GM19468 (cell line): ENCODE data around the gene NOSIP.

Source experiments
- ATAC-seq: cut with Tn5 transposase; IDR thresholded peaks from one replicate; pipeline ENCODE4 v1.9.1; 2021; ENCODE audit warnings: mild to moderate bottlenecking, moderate library complexity, moderate number of reproducible peaks; ENCODE audit not compliant: unreplicated experiment; ENCODE audit errors: extremely low read depth

Gene NOSIP

GRCh38 chr19:49574206-49574755, 6.1 kb downstream of the NOSIP start:
- ATAC-seq, result no peak

GRCh38 chr19:49573425-49573824, 6.9 kb downstream of the NOSIP start:
- ATAC-seq, result no peak

- no peak for ATAC-seq
Observed at GRCh38 chr19:49573009-49573408, 7.3 kb downstream of the NOSIP start.

- no peak for ATAC-seq
Observed at GRCh38 chr19:49570997-49571676, 9.2 kb downstream of the NOSIP start.

GRCh38 chr19:49570138-49570856, 10.1 kb downstream of the NOSIP start:
- ATAC-seq, result no peak

GRCh38 chr19:49567861-49568441, 12.4 kb downstream of the NOSIP start:
- ATAC-seq, result no peak

- no peak for ATAC-seq
Observed at GRCh38 chr19:49566302-49566701, 14.1 kb downstream of the NOSIP start.

GRCh38 chr19:49565261-49565660, 15.1 kb downstream of the NOSIP start:
- ATAC-seq, result no peak

- no peak for ATAC-seq
Observed at GRCh38 chr19:49564616-49565045, 15.7 kb downstream of the NOSIP start.

GRCh38 chr19:49560358-49560900, 19.9 kb downstream of the NOSIP start:
- ATAC-seq, result no peak

- no peak for ATAC-seq
Observed at GRCh38 chr19:49559928-49560327, 20.4 kb downstream of the NOSIP start.

- no peak for ATAC-seq
Observed at GRCh38 chr19:49559443-49559842, 20.9 kb downstream of the NOSIP start.

GRCh38 chr19:49558591-49558990, 21.8 kb downstream of the NOSIP start:
- no peak for ATAC-seq

GRCh38 chr19:49557641-49558325, 22.6 kb downstream of the NOSIP start:
- no peak for ATAC-seq

GRCh38 chr19:49556412-49557398, 23.7 kb downstream of the NOSIP start:
- ATAC-seq, result no peak

GRCh38 chr19:49555600-49556411, 24.6 kb downstream of the NOSIP start:
- ATAC-seq, result no peak

- ATAC-seq, result no peak
Observed at GRCh38 chr19:49554701-49555181, 25.6 kb downstream of the NOSIP start.
